NCI-H345 (cell line): Measurements from ENCODE around the gene LCN15.
"Not testable (repeated sequence)": the region's sequence is repeated elsewhere in the genome, so short reads cannot be mapped to it uniquely, and the experiment has no call there.

Source experiments
- DNase-seq: peaks from one replicate; lab custom pipeline; 2025; lab: John Stamatoyannopoulos, UW

LCN15 gene

DNA sequence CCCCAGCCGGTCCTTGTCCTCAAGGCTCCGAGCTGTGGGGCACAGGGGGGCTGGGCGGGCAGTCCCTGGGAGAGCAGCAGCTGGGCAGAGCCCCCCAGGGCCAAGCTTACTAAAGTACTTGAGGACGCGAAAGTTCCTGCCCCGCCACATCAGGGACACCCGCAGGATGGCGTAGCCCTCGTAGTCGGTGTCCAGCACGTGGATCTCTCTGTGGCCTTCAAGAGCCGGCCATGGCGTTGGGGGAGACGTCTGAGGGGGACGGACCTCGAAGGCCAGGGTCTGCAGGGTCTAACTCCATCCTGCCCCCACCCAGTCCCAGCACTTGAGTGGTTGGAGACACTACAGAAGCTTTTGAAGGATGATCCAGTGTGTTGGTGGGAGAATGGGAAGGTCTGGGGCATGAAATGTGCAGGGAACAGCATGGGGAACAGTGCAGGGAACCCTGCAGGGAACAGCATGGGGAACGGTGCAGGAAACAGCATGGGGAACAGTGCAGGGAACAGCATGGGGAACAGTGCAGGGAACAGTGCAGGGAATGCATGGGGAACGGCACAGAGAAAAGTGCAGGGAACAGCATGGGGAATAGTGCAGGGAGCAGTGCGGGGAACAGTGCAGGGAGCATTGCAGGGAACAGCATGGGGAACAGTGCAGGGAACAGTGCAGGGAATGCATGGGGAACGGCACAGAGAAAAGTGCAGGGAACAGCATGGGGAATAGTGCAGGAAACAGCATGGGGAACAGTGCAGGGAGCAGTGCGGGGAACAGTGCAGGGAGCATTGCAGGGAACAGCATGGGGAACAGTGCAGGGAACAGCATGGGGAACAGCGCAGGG is 8.8 kb downstream of the LCN15 start:
- not testable (repeated sequence) for DNase-seq

DNA sequence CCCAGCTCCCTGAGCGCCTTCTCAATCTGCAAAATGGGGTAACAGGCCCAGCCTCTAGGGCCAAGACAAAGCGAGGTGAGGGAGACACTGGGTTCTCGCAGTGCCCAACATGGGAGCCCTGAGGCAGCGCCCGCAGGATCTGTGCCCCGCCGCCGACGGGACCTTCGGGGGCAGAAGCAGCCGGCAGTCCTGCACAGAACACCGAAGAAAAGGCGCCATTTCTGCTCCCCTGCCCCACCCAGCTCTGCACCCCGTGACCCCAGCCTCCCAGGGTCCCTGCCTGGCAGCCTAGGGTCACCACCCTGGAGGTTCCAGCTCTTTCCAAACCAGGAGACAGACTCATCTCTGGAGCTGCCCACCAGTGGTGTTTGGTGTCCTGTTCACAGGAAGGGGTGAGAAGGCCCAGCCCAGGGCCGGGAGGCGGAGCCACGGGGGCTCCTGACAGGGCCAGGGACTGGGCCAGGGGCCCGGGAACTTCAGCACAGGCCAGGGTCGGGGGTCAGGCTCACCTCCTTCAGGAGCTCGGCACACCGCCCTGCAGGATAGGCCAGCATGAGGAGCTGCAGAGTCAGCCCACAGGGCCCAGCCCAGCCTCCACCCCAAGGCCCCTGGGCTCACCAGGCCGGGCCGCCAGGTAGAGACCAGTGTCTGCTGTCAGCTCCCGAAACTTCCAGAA is 9.6 kb downstream of the LCN15 start:
- DNase-seq: no peak

DNA sequence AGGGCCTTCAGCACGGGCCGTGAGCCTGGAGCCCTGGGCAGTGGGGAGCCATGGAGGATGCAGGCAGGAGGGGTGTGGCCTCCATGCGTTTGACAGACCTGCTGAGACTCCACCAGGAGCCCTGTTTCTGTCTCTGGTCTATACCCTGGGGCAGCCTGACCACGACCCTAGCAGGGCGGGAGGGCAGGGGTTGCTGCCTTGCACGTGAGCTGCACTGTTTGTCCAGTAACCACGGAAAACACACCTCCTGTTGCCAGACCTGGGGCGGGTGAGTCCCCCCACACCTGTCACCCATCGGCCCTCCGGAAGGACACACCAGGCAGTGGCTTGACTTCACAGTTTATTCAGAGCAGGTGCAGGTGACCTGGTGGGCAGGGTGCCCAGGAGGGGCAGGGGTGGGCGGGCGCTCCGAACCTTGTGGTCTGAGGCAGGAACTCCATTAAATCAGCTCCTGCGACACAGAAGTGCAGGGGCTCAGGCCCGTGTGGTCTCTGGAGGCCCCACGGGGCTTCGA is 10.2 kb downstream of the LCN15 start:
- no peak for DNase-seq

GRCh38 chr9:136753371-136754058 is 10.8 kb downstream of the LCN15 start:
- DNase-seq: no peak

- DNase-seq: no peak
Observed at GRCh38 chr9:136751814-136752213, 12.5 kb downstream of the LCN15 start.

DNA sequence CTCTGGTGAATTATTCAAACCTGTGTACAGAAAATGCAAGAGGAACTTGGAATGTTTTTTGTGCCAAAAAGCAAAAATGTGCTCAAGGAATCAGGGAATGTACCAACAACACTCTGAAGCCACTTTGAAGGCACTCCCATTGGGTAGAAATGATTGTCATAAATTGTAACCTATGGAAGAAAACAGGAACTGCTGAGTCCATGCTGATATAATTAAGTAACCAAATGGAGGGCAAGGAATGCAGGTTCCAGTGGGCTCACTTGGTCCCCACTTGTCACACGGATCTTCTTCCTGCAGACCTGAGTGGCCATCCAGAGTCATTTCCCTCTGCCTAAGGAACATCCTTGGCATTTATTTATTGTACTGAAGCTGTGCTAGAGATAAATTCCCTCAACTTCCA is 13.1 kb downstream of the LCN15 start:
- no peak for DNase-seq

GRCh38 chr9:136750526-136750925 is 13.8 kb downstream of the LCN15 start:
- no peak for DNase-seq

- DNase-seq: no peak
Observed at GRCh38 chr9:136748666-136749611, 15.4 kb downstream of the LCN15 start.

GRCh38 chr9:136748201-136748600 is 16.1 kb downstream of the LCN15 start, which contains the start of gene LCN6:
LCN6 (minus strand) TSS chr9:136748525; CDS start chr9:136748483, 42 bp downstream.
- DNase-seq: no peak

- DNase-seq: no peak
Observed at GRCh38 chr9:136747161-136748060, 16.9 kb downstream of the LCN15 start.

GRCh38 chr9:136746621-136747020 is 17.7 kb downstream of the LCN15 start:
- no peak for DNase-seq

GRCh38 chr9:136746155-136746490 is 18.2 kb downstream of the LCN15 start:
- no peak for DNase-seq

GRCh38 chr9:136745389-136746154 is 18.7 kb downstream of the LCN15 start:
- DNase-seq: no peak

- no peak for DNase-seq
Observed at GRCh38 chr9:136744773-136745172, 19.5 kb downstream of the LCN15 start.

DNA sequence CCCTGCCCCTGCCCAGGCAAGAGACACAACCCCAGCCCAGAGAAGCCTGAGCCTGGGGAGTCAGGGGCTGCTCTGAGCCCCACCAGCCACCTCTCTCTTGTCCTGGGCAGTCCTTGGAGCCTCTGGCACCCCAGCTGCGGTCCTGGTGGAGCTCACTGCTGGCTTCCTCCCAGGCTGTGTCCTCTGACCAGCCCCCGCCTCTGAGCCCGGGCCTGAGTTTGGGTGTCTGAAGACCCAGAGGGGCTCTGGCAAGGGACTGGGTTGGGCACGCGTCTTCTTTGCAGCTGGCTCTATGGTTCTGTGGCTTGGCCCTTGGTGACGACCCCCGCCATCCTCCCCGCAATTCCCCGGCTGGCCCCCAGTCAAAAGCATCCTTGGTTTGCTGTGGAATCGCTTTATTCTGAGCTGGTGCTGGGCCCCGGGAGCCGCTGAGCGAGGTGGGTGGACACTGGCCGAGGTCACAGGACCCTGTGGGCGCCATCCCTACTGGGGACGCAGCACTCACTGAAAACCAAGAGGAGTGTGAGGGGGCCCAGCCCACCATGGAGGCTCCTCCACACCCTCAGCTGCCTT is 20.6 kb downstream of the LCN15 start:
- no peak for DNase-seq

DNA sequence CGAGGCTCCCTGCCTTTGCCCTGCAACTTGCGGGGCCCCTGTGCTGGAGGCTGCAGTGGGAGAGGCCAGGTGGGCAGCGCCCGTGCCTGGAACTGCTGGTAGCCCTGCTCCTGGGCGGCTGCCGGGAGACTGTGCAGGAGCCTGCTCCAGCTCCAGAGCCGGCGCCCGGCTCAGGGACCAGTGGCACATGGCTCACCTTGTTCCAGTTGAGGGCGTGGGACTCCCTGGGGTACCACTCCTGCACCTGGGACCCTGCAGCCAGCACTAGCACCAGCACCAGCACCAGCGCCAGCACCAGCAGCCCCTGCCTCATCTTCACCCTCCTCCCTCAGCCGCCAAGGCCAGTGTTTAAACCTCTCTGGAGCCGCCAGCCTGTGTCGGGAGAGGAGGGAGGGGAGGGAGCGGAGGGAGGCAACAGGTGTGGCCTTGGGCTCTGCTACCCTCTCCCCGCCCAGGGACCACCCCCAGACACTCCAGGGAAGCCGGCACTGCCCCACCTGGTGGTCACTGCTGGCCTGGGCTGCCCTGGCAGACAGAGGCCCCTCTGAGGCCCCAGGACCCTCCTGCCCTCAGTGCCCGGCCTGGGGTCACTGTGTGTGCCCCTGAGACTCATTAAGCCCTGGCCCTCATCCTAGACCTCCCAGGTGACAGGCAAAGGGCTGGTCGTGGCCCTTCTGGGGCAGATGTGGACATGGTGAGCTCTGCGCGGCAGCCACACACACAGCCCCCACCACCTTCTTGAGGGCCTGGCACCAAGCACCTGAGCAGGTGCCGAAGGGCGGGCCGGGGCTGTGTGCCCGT is 21.5 kb downstream of the LCN15 start, which contains the start of gene LCN10:
Gene LCN10 (minus strand): TSS at position 350 of the 801 bp plus-strand sequence. CDS start 37 bp downstream, at position 313.
- DNase-seq: no peak

GRCh38 chr9:136741883-136742571 is 22.3 kb downstream of the LCN15 start:
- no peak for DNase-seq
